ENCODE results near the gene CSRP3. TPM values are rescaled to one million over a fixed set of nuclear protein-coding genes. Genes with fewer than 3 reads are reported as not detected.
A peak's percentile ranks its signal among the peaks of the same experiment; 100 is the strongest.

CSRP3 gene
- total RNA-seq, 1 donor from 2014 or later: 1,720 TPM

GRCh38 chr11:19196432-19196831 lies 5.4 kb downstream of the CSRP3 start:
- DNase-seq (ENCODE audit: missing footprints): no peak
- peak; percentile 69 for ATAC-seq
- intact Hi-C loops (cut with DNase I): loop anchor here (5.0 to 10.0 kb wide), 3 partner anchors 41 to 501 kb away; no protein-coding TSS in a partner anchor

- DNase-seq (ENCODE audit: missing footprints): no peak
- ATAC-seq: no peak
- intact Hi-C loops (cut with DNase I): loop anchor here (5.0 to 10.0 kb wide), 3 partner anchors 43 to 503 kb away; no protein-coding TSS in a partner anchor
Measured at GRCh38 chr11:19194620-19195308, 7.0 kb downstream of the CSRP3 start.

GRCh38 chr11:19193916-19194315 lies 7.9 kb downstream of the CSRP3 start:
- no peak for DNase-seq (ENCODE audit: missing footprints)
- intact Hi-C loops (cut with DNase I): loop anchor here (10.0 kb wide), 1 partner anchor 251 kb away; no protein-coding TSS in a partner anchor
- ATAC-seq: no peak

- intact Hi-C loops (cut with DNase I): loop anchor here (2.0 to 10.0 kb wide), 2 partner anchors 17 to 253 kb away; no protein-coding TSS in a partner anchor
- ATAC-seq (peak; percentile 82), DNase-seq (ENCODE audit: missing footprints) (no peak)
Measured at GRCh38 chr11:19191530-19192169, 10.1 kb downstream of the CSRP3 start.

- intact Hi-C loops (cut with DNase I): no loop called here
- DNase-seq (ENCODE audit: missing footprints) (no peak), ATAC-seq (no peak)
Measured at GRCh38 chr11:19187833-19188258, 13.9 kb downstream of the CSRP3 start.

- intact Hi-C loops (cut with DNase I): no loop called here
- ATAC-seq (no peak), DNase-seq (ENCODE audit: missing footprints) (no peak)
Measured at GRCh38 chr11:19187114-19187832, 14.5 kb downstream of the CSRP3 start.

GRCh38 chr11:19185516-19186052 lies 16.2 kb downstream of the CSRP3 start:
- DNase-seq (ENCODE audit: missing footprints) (no peak), ATAC-seq (no peak)
- intact Hi-C loops (cut with DNase I): no loop called here

- ATAC-seq (no peak), DNase-seq (ENCODE audit: missing footprints) (no peak)
- intact Hi-C loops (cut with DNase I): no loop called here
Measured at GRCh38 chr11:19185036-19185435, 16.7 kb downstream of the CSRP3 start.

GRCh38 chr11:19183646-19184045 lies 18.1 kb downstream of the CSRP3 start:
- ATAC-seq: no peak
- intact Hi-C loops (cut with DNase I): no loop called here
- no peak for DNase-seq (ENCODE audit: missing footprints)

GRCh38 chr11:19181531-19182261 lies 20.1 kb downstream of the CSRP3 start:
- DNase-seq (ENCODE audit: missing footprints) (no peak), ATAC-seq (no peak)
- intact Hi-C loops (cut with DNase I): no loop called here

GRCh38 chr11:19176629-19177186 lies 25.1 kb downstream of the CSRP3 start:
- ATAC-seq (no peak), DNase-seq (ENCODE audit: missing footprints) (no peak)
- intact Hi-C loops (cut with DNase I): no loop called here

- intact Hi-C loops (cut with DNase I): loop anchor here (2.0 kb wide), 1 partner anchor 17 kb away; no protein-coding TSS in a partner anchor
- ATAC-seq (no peak), DNase-seq (ENCODE audit: missing footprints) (no peak)
Measured at GRCh38 chr11:19173964-19174638, 27.7 kb downstream of the CSRP3 start.

GRCh38 chr11:19173004-19173689 lies 28.6 kb downstream of the CSRP3 start:
- DNase-seq (ENCODE audit: missing footprints) (no peak), ATAC-seq (peak; percentile 88)
- intact Hi-C loops (cut with DNase I): no loop called here

- ATAC-seq (peak; percentile 83), DNase-seq (ENCODE audit: missing footprints) (no peak)
- intact Hi-C loops (cut with DNase I): no loop called here
Measured at GRCh38 chr11:19168090-19168489, 33.7 kb downstream of the CSRP3 start.

GRCh38 chr11:19164881-19165280 lies 36.9 kb downstream of the CSRP3 start:
- intact Hi-C loops (cut with DNase I): loop anchor here (2.0 kb wide), 1 partner anchor 388 kb away; no protein-coding TSS in a partner anchor
- DNase-seq (ENCODE audit: missing footprints) (no peak), ATAC-seq (no peak)

GRCh38 chr11:19164230-19164855 lies 37.4 kb downstream of the CSRP3 start:
- DNase-seq (ENCODE audit: missing footprints): no peak
- ATAC-seq: no peak
- intact Hi-C loops (cut with DNase I): loop anchor here (2.0 kb wide), 1 partner anchor 388 kb away; no protein-coding TSS in a partner anchor

- ATAC-seq (no peak), DNase-seq (ENCODE audit: missing footprints) (no peak)
- intact Hi-C loops (cut with DNase I): loop anchor here (2.0 kb wide), 1 partner anchor 389 kb away; no protein-coding TSS in a partner anchor
Measured at GRCh38 chr11:19163617-19164016, 38.2 kb downstream of the CSRP3 start.

Data from Right ventricle myocardium inferior (tissue), 1 donor.